Loucy (cell line): ENCODE data around the gene TBX19.

Experiments used
- H2AFZ ChIP-seq: fragments of 200-600 bp; sonication (generic); 2 replicates; pipeline ENCODE4 v1.6.0; 2016; ENCODE audit warnings: antibody characterized with exemption, mild to moderate bottlenecking, low read length, moderate library complexity
- H3F3A ChIP-seq: fragments of 200-600 bp; 2 replicates; pipeline ENCODE4 v1.6.0; 2016; ENCODE audit warnings: antibody characterized with exemption, low read depth, mild to moderate bottlenecking
- H3K27me3 ChIP-seq: fragments of 200-600 bp; sonication (generic); 2 replicates; pipeline ENCODE4 v1.6.1; 2014; ENCODE audit warnings: low read length, mild to moderate bottlenecking; ENCODE audit not compliant: insufficient read depth, poor library complexity, severe bottlenecking
- H3K36me3 ChIP-seq: fragments of 200-600 bp; sonication (generic); 2 replicates; pipeline ENCODE4 v1.6.1; 2016; ENCODE audit warnings: low read length; ENCODE audit not compliant: insufficient read depth
- H3K4me1 ChIP-seq: fragments of 200-600 bp; sonication (generic); 2 replicates; pipeline ENCODE4 v1.5.1; 2014; ENCODE audit warnings: low read length, mild to moderate bottlenecking; ENCODE audit not compliant: insufficient read depth, poor library complexity, severe bottlenecking
- H3K4me2 ChIP-seq: fragments of 200-600 bp; sonication (generic); 2 replicates; pipeline ENCODE4 v1.6.0; 2014; ENCODE audit warnings: antibody characterized with exemption, low read length, low read depth, mild to moderate bottlenecking; ENCODE audit not compliant: poor library complexity, severe bottlenecking
- H3K4me3 ChIP-seq: fragments of 200-600 bp; sonication (generic); 2 replicates; pipeline ENCODE4 v1.5.1; 2014; ENCODE audit warnings: low read length, mild to moderate bottlenecking, mixed read lengths; ENCODE audit not compliant: poor library complexity, severe bottlenecking
- H3K79me2 ChIP-seq: fragments of 200-600 bp; sonication (generic); 2 replicates; pipeline ENCODE4 v1.6.1; 2014; ENCODE audit warnings: low read length; ENCODE audit not compliant: insufficient read depth
- H3K9ac ChIP-seq: fragments of 200-600 bp; sonication (generic); 2 replicates; pipeline ENCODE4 v1.6.0; 2014; ENCODE audit warnings: mild to moderate bottlenecking, low read depth, low read length, moderate library complexity; ENCODE audit not compliant: poor library complexity, severe bottlenecking
- H3K9me2 ChIP-seq: fragments of 200-600 bp; sonication (generic); replicated peaks from 2 replicates; pipeline ENCODE4 v1.6.1; 2016; ENCODE audit warnings: low read depth, low read length, mixed read lengths
- H3K9me3 ChIP-seq: fragments of 200-600 bp; sonication (generic); 2 replicates; pipeline ENCODE4 v1.6.1; 2014; ENCODE audit warnings: mild to moderate bottlenecking, antibody characterized with exemption, low read length, low read depth; ENCODE audit not compliant: insufficient read depth
- H4K20me1 ChIP-seq: fragments of 200-600 bp; sonication (generic); 2 replicates; pipeline ENCODE4 v1.6.0; 2014; ENCODE audit warnings: antibody characterized with exemption, low read length, mild to moderate bottlenecking; ENCODE audit not compliant: insufficient read depth, poor library complexity, severe bottlenecking
- CTCF ChIP-seq: fragments of 200-600 bp; sonication (generic); conservative IDR thresholded peaks from 2 replicates; pipeline ENCODE4 v1.5.1; 2014; ENCODE audit warnings: mild to moderate bottlenecking, antibody characterized with exemption, low read length
- EZH2phosphoT487 ChIP-seq: fragments of 200-600 bp; IDR thresholded peaks from 2 replicates; pipeline ENCODE4 v1.6.1; 2018; ENCODE audit warnings: antibody characterized with exemption, mild to moderate bottlenecking, moderate library complexity, borderline replicate concordance

The TBX19 gene

DNA sequence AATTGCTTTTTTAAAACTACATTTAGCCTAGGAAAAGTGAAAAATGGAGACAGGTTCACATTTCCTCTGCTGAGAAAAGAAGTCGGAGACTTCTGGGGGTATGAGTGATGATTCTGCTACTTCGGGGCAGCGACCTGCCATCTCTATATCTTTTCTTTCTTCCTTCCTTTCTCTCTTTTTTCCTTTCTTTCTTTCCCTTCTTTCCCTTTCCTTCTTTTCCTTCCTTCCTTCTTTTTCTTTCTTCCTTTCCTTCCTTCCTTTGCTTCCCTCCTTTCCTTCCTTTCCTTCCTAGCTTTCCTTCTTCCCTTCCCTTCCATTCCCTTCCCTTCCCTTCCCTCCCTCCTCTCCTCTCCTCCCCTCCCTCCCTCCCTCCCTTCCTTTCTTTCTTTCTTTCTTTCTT, 17.8 kb downstream of the TBX19 start:
- Histone ChIP-seq H3K4me2 (no peak overlapping the region), H3K9me2 (no peaks in the 10 kb centered on the region), H3F3A (no peaks in the 10 kb centered on the region), H2AFZ (no peak overlapping the region), H3K4me3 (no peak overlapping the region), H3K27me3 (no peaks in the 10 kb centered on the region), H3K79me2 (no peaks in the 10 kb centered on the region), H3K36me3 (no peaks in the 10 kb centered on the region), H3K4me1 (no peaks in the 10 kb centered on the region), H3K9ac (no peak overlapping the region), H3K9me3 (no peaks in the 10 kb centered on the region), H4K20me1 (no peaks in the 10 kb centered on the region)
- TF ChIP-seq EZH2phosphoT487, result no peak
- no peak for TF ChIP-seq CTCF

DNA sequence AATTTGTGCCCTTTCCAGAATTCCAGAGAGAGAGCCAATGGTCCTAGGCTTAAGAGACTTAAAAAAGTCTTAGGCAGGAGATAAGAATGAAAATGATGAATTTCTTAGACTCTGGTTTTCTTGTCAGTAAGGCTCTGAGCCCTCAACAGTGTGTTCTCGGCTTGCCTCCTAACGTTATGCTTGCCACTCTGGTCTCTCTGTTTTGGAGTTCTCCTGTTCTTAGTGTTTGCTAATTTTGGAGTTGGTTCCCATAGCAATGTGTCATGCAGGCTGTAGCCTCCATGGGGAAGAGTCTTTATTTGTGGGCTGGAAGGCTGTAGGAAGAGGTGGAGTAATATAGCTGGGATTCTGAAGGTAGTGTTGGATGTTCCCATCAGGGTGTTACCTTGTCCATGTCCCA, 19.9 kb downstream of the TBX19 start:
- H3K9me3 ChIP-seq, result no peaks in the 10 kb centered on the region
- no peaks in the 10 kb centered on the region for H3K4me1 ChIP-seq
- H3K9ac ChIP-seq, result no peak overlapping the region
- no peaks in the 10 kb centered on the region for H3K9me2 ChIP-seq
- no peaks in the 10 kb centered on the region for H3K79me2 ChIP-seq
- TF ChIP-seq EZH2phosphoT487, result no peak
- H3F3A ChIP-seq, result no peaks in the 10 kb centered on the region
- no peak overlapping the region for H3K4me2 ChIP-seq
- H3K4me3 ChIP-seq, result no peak overlapping the region
- H3K36me3 ChIP-seq, result no peaks in the 10 kb centered on the region
- H4K20me1 ChIP-seq, result no peaks in the 10 kb centered on the region
- no peak overlapping the region for H2AFZ ChIP-seq
- H3K27me3 ChIP-seq, result no peaks in the 10 kb centered on the region

GRCh38 chr1:168301664-168302320, 21.1 kb downstream of the TBX19 start:
- H3K9me3 ChIP-seq, result no peaks in the 10 kb centered on the region
- H2AFZ ChIP-seq, result no peak overlapping the region
- TF ChIP-seq EZH2phosphoT487, result no peak
- H3K36me3 ChIP-seq, result no peaks in the 10 kb centered on the region
- no peaks in the 10 kb centered on the region for H3K27me3 ChIP-seq
- no peaks in the 10 kb centered on the region for H3K9me2 ChIP-seq
- H3K4me3 ChIP-seq, result no peak overlapping the region
- no peaks in the 10 kb centered on the region for H3F3A ChIP-seq
- no peaks in the 10 kb centered on the region for H3K79me2 ChIP-seq
- no peaks in the 10 kb centered on the region for H4K20me1 ChIP-seq
- no peak overlapping the region for H3K9ac ChIP-seq
- no peak overlapping the region for H3K4me2 ChIP-seq
- H3K4me1 ChIP-seq, result no peaks in the 10 kb centered on the region

DNA sequence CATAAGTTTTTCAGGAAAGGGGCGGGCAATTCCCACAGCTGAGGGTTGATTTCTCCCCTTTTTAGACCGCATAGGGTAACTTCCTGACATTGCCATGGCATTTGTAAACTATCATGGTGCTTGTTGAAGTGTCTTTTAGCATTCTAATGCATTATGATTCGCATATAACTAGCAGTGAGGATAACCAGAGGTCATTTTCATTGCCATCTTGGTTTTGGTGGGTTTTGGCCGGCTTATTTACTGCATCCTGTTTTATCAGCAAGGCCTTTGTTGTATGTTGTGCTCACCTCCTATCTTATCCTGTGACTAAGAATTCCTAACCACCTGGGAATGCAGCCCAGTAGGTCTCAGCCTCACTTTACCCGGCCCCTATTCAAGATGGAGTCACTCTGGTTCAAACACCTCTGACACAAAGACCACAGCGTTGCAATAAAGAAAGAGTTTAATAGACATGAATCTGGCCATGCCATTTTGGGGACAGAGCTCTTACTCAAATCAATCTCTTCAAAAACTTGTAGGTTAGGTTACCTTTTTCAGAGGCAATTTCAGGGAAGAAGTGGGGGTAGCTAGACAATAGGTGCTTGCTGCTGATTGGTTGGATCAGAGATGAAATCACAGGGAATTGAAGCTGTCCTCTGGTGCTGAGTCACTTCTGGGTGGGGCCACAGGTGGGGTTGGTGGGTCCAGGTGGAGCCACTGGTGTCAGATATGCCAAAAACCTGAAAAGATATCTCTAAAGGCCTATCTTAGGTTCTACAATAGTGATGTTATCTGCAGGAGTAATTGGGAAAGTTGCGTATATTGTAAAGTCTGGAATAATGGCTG, 23.3 kb downstream of the TBX19 start:
- Histone ChIP-seq H3K4me2 (no peak overlapping the region), H4K20me1 (no peaks in the 10 kb centered on the region)
- no peak for TF ChIP-seq EZH2phosphoT487
- TF ChIP-seq CTCF, result no peak

More for the DNA sequence above, 23.3 kb downstream of the TBX19 start:
- H3K27me3 ChIP-seq, result no peaks in the 10 kb centered on the region
- no peaks in the 10 kb centered on the region for H3K9me3 ChIP-seq
- no peaks in the 10 kb centered on the region for H3K36me3 ChIP-seq
- no peaks in the 10 kb centered on the region for H3K4me1 ChIP-seq
- no peak overlapping the region for H3K4me3 ChIP-seq
- H2AFZ ChIP-seq, result no peak overlapping the region
- H3K9ac ChIP-seq, result no peak overlapping the region
- H3K79me2 ChIP-seq, result no peaks in the 10 kb centered on the region
- no peaks in the 10 kb centered on the region for H3K9me2 ChIP-seq
- no peaks in the 10 kb centered on the region for H3F3A ChIP-seq
